OCI-LY7 (cell line): Measurements from ENCODE around the gene EXOC4. TPM values are rescaled to one million over a fixed set of nuclear protein-coding genes. Genes with fewer than 3 reads are reported as not detected.

ENCODE experiments used
- BruUV-seq: library from RNA; stranded (reverse); fragments of 400-500 nt; replicated peaks from 2 replicates; lab custom pipeline; 2021; lab: Mats Ljungman, UMichigan
- CTCF ChIA-PET: fragments of 300-600 bp; sonication (Branson Sonifier 250); formaldehyde crosslinking; loops from one replicate; lab custom pipeline; 2022; ENCODE audit warnings: antibody characterized with exemption; ENCODE audit not compliant: unreplicated experiment; lab: Charles Lee
- POLR2A ChIA-PET: fragments of 300-600 bp; sonication (Branson Sonifier 250); formaldehyde crosslinking; loops from one replicate; lab custom pipeline; 2022; ENCODE audit warnings: antibody characterized with exemption; lab: Charles Lee
- DNase-seq: peaks from one replicate; pipeline ENCODE4 v3.0.0-alpha.2; 2015; ENCODE audit warnings: low spot score
- H2AFZ ChIP-seq: fragments of 200-600 bp; sonication (generic), shearing (Covaris generic); 2 replicates; pipeline ENCODE4 v1.6.1; 2014; ENCODE audit warnings: mild to moderate bottlenecking, antibody characterized with exemption, low read length, moderate library complexity
- H3K27ac ChIP-seq: fragments of 200-600 bp; sonication (generic); 2 replicates; pipeline ENCODE4 v1.5.1; 2014; ENCODE audit warnings: mixed run types, low read depth, mild to moderate bottlenecking, moderate library complexity, low read length, inconsistent platforms; ENCODE audit not compliant: poor library complexity, severe bottlenecking
- H3K36me3 ChIP-seq: fragments of 200-600 bp; sonication (generic); 2 replicates; pipeline ENCODE4 v1.6.1; 2014; ENCODE audit warnings: mild to moderate bottlenecking, antibody characterized with exemption, low read length, moderate library complexity, mixed read lengths; ENCODE audit not compliant: insufficient read depth
- H3K4me1 ChIP-seq: fragments of 200-600 bp; sonication (generic); 2 replicates; pipeline ENCODE4 v1.5.1; 2014; ENCODE audit warnings: mild to moderate bottlenecking, low read length; ENCODE audit not compliant: insufficient read depth, poor library complexity, severe bottlenecking
- H3K4me2 ChIP-seq: fragments of 200-600 bp; sonication (generic); 2 replicates; pipeline ENCODE4 v1.6.1; 2014; ENCODE audit warnings: mild to moderate bottlenecking, low read length
- H3K4me3 ChIP-seq: fragments of 200-600 bp; sonication (generic); 2 replicates; pipeline ENCODE4 v1.5.1; 2014; ENCODE audit warnings: mild to moderate bottlenecking, low read depth, low read length; ENCODE audit not compliant: poor library complexity, severe bottlenecking
- H3K79me2 ChIP-seq: fragments of 200-600 bp; sonication (generic); 2 replicates; pipeline ENCODE4 v1.6.1; 2016; ENCODE audit warnings: low read depth, mild to moderate bottlenecking, low read length, moderate library complexity, mixed read lengths; ENCODE audit not compliant: insufficient read depth
- H3K9me2 ChIP-seq: fragments of 200-600 bp; sonication (generic); 2 replicates; pipeline ENCODE4 v1.6.1; 2016; ENCODE audit warnings: mild to moderate bottlenecking, low read length, mixed read lengths; ENCODE audit not compliant: insufficient read depth
- H3K9me3 ChIP-seq: fragments of 200-600 bp; sonication (generic); 2 replicates; pipeline ENCODE4 v1.6.1; 2014; ENCODE audit warnings: mild to moderate bottlenecking, mixed run types, low read length, mixed read lengths
- H4K20me1 ChIP-seq: fragments of 200-600 bp; sonication (generic); 2 replicates; pipeline ENCODE4 v1.6.1; 2014; ENCODE audit warnings: mild to moderate bottlenecking, antibody characterized with exemption, low read length, moderate library complexity, mixed read lengths; ENCODE audit not compliant: insufficient read depth
- CTCF ChIP-seq: fragments of 200-600 bp; sonication (generic); conservative IDR thresholded peaks from 2 replicates; pipeline ENCODE4 v1.5.1; 2014; ENCODE audit warnings: mild to moderate bottlenecking, antibody characterized with exemption, low read length, moderate library complexity, mixed read lengths
- EZH2phosphoT487 ChIP-seq: fragments of 200-600 bp; sonication (generic); IDR thresholded peaks from 2 replicates; pipeline ENCODE4 v1.6.1; 2018; ENCODE audit warnings: low read depth, borderline replicate concordance, mild to moderate bottlenecking, mixed run types, antibody characterized with exemption, low read length, moderate library complexity, mixed read lengths
- intact Hi-C: fragments of 100-400 bp; cut with micrococcal nuclease; formaldehyde crosslinking; loops from one replicate; pipeline ENCODE4 v1.10.0; 2022; ENCODE audit not compliant: unreplicated experiment
- total RNA-seq, 2 experiments: library from RNA; depleted of rRNA in 1 of 2; stranded (reverse); fragments of >200 nt in 1 of 2; shearing (Covaris generic) in 1 of 2; gene quantifications; 2 replicates each; pipeline ENCODE4 v1.2.3, GENCODE V29; 2014 to 2022

The EXOC4 gene
- total RNA-seq, 2 experiments from 2014 or later, result 75.1 to 93.2 TPM

- Histone ChIP-seq H3K27ac (no peak overlapping the region), H3K79me2 (no peaks in the 10 kb centered on the region), H2AFZ (no peak overlapping the region), H3K9me3 (peaks cover 19% of the 10 kb centered on the region; the same call in 1 of the 2 replicates), H3K36me3 (peaks cover 5% of the 10 kb centered on the region; the same call in 1 of the 2 replicates), H3K4me1 (peaks cover 27% of the 10 kb centered on the region), H3K4me2 (no peak overlapping the region), H3K4me3 (no peak overlapping the region), H3K9me2 (no peaks in the 10 kb centered on the region), H4K20me1 (no peaks in the 10 kb centered on the region)
- TF ChIP-seq EZH2phosphoT487 (no peak), CTCF (no peak)
- intact Hi-C loops, result no loop called here
- ChIA-PET POLR2A (interaction anchor here (1.1 kb wide), 1 partner anchor 11 kb away, joined by 4 read pairs; no protein-coding TSS in a partner anchor), CTCF (no interaction called here)
- no TSS peak for BruUV-seq
- DNase-seq, result no peak
Observed at GRCh38 chr7:134081695-134082094, 828.8 kb downstream of the EXOC4 start.

- intact Hi-C loops, result loop anchor here (1.0 kb wide), 1 partner anchor 68 kb away; no protein-coding TSS in a partner anchor
- TF ChIP-seq CTCF (no peak), EZH2phosphoT487 (no peak)
- Histone ChIP-seq H3K9me3 (peaks cover 35% of the 10 kb centered on the region; the same call in 1 of the 2 replicates), H3K27ac (peak overlapping the region; percentile 47), H3K4me3 (no peak overlapping the region), H3K9me2 (no peaks in the 10 kb centered on the region), H2AFZ (no peak overlapping the region), H3K36me3 (peaks cover 5% of the 10 kb centered on the region; the same call in 1 of the 2 replicates), H3K4me2 (0 out of 2 replicates have a peak overlapping the region, but pooled peaks have one; percentile 3), H3K79me2 (no peaks in the 10 kb centered on the region), H4K20me1 (no peaks in the 10 kb centered on the region), H3K4me1 (peaks cover 23% of the 10 kb centered on the region)
- ChIA-PET POLR2A (interaction anchor here (1.1 to 1.7 kb wide), 4 partner anchors 19 to 68 kb away, joined by 3 to 4 read pairs (median 3); no protein-coding TSS in a partner anchor), CTCF (interaction anchor here (1.2 kb wide), 1 partner anchor 33 kb away, joined by 3 read pairs; no protein-coding TSS in a partner anchor)
- DNase-seq, result no peak
- no TSS peak for BruUV-seq
Observed at GRCh38 chr7:134083766-134084487, 831.0 kb downstream of the EXOC4 start.
